Activated CD4-positive, alpha-beta T cell treated with anti-CD3 and anti-CD28 coated beads, Interleukin-2, Interleukin-6, amounts not matched to agents 100 ng/mL and 50 ng/mL, durations not matched to agents 16 hours and 8 hours (primary cell): Measurements from ENCODE around the gene FAM227A.
"Not testable (repeated sequence)": the region's sequence is repeated elsewhere in the genome, so short reads cannot be mapped to it uniquely, and the experiment has no call there.

Experiments
- DNase-seq: peaks from one replicate; pipeline ENCODE4 v3.0.0-alpha.2; 2020

FAM227A gene

GRCh38 chr22:38657045-38657909 lies 1.1 kb upstream of the FAM227A start:
- DNase-seq = peak; percentile 60

- DNase-seq = no peak
Measured at GRCh38 chr22:38655519-38656255, 505 bp downstream of the FAM227A start.

GRCh38 chr22:38653741-38654140 lies 2.5 kb downstream of the FAM227A start:
- DNase-seq = no peak

- no peak for DNase-seq
Measured at GRCh38 chr22:38652859-38653258, 3.3 kb downstream of the FAM227A start.

GRCh38 chr22:38649841-38650522 lies 6.2 kb downstream of the FAM227A start:
- DNase-seq = no peak

- DNase-seq = no peak
Measured at GRCh38 chr22:38645430-38645829, 10.8 kb downstream of the FAM227A start.

GRCh38 chr22:38644245-38644644 lies 11.9 kb downstream of the FAM227A start:
- DNase-seq = not testable (repeated sequence)

- DNase-seq = no peak
Measured at GRCh38 chr22:38641476-38642040, 14.6 kb downstream of the FAM227A start.

GRCh38 chr22:38638728-38639127 lies 17.5 kb downstream of the FAM227A start:
- no peak for DNase-seq

GRCh38 chr22:38638216-38638615 lies 18.0 kb downstream of the FAM227A start:
- no peak for DNase-seq

- no peak for DNase-seq
Measured at GRCh38 chr22:38632528-38632927, 23.7 kb downstream of the FAM227A start.

GRCh38 chr22:38631724-38632123 lies 24.5 kb downstream of the FAM227A start:
- DNase-seq = peak; percentile 12

GRCh38 chr22:38629108-38629507 lies 27.1 kb downstream of the FAM227A start:
- no peak for DNase-seq

- DNase-seq = no peak
Measured at GRCh38 chr22:38628444-38628843, 27.7 kb downstream of the FAM227A start.

GRCh38 chr22:38623351-38623750 lies 32.8 kb downstream of the FAM227A start:
- no peak for DNase-seq

GRCh38 chr22:38618682-38619081 lies 37.5 kb downstream of the FAM227A start:
- no peak for DNase-seq

- DNase-seq = no peak
Measured at GRCh38 chr22:38618258-38618657, 37.9 kb downstream of the FAM227A start.

- not testable (repeated sequence) for DNase-seq
Measured at GRCh38 chr22:38615064-38615405, 41.2 kb downstream of the FAM227A start.

- DNase-seq = no peak
Measured at GRCh38 chr22:38614332-38615063, 41.7 kb downstream of the FAM227A start.

GRCh38 chr22:38613588-38613987 lies 42.6 kb downstream of the FAM227A start:
- DNase-seq = peak; percentile 17

- no peak for DNase-seq
Measured at GRCh38 chr22:38612217-38613006, 43.8 kb downstream of the FAM227A start.

- no peak for DNase-seq
Measured at GRCh38 chr22:38611559-38611958, 44.6 kb downstream of the FAM227A start.
